Neural progenitor cell (in vitro differentiated cells): ENCODE data around the gene CAPN10.

Experiments
- EZH2 ChIP-seq: fragments of 200-600 bp; sonication (generic); IDR thresholded peaks from 2 replicates; pipeline ENCODE4 v1.6.1; 2017; ENCODE audit warnings: antibody characterized with exemption, mild to moderate bottlenecking, moderate library complexity
- EZH2phosphoT487 ChIP-seq: fragments of 200-600 bp; sonication (generic); IDR thresholded peaks from 2 replicates; pipeline ENCODE4 v1.6.1; 2017; ENCODE audit warnings: antibody characterized with exemption
- TF ChIP-seq, protein P1 (sequence below): fragments of 200-600 bp; sonication (generic); IDR thresholded peaks from 2 replicates; pipeline ENCODE4 v1.5.1; 2017; ENCODE audit warnings: antibody characterized with exemption, mild to moderate bottlenecking

DNA sequence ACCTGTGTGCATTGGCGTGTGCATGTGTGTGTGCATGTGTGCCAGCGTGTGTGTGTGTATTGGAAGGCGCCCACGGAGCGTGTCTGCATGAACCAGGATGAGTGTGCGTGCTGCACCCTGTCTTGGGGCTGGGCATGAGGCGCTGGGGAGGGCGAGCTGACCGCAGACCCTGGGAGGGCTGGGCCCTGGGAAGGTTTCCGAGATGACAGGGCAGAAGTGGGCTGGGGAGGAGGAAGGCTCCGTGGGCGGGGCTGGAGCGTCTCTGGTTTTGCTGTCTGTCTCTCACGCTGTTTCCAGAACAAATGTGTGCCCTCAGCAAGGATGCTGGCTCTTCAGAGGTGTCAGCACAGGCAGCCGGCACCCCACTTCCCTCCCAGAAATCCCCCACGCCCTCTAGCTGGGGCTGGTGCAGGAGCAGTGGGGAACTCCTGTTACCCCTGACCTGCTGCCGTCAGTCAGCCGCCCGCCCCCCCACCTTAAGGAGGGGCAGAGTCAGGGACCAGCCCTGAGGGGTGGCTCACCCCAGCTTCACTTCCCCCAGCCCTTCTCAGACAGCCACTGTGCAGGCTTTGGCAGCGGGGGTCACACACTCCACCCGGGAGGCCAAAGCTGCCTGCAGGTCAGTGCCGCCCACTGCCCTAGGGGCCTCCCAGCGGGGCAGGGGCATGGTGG lies 38.6 kb downstream of the CAPN10 start, which contains the start of gene GPR35:
- TF ChIP-seq, protein P1, sequence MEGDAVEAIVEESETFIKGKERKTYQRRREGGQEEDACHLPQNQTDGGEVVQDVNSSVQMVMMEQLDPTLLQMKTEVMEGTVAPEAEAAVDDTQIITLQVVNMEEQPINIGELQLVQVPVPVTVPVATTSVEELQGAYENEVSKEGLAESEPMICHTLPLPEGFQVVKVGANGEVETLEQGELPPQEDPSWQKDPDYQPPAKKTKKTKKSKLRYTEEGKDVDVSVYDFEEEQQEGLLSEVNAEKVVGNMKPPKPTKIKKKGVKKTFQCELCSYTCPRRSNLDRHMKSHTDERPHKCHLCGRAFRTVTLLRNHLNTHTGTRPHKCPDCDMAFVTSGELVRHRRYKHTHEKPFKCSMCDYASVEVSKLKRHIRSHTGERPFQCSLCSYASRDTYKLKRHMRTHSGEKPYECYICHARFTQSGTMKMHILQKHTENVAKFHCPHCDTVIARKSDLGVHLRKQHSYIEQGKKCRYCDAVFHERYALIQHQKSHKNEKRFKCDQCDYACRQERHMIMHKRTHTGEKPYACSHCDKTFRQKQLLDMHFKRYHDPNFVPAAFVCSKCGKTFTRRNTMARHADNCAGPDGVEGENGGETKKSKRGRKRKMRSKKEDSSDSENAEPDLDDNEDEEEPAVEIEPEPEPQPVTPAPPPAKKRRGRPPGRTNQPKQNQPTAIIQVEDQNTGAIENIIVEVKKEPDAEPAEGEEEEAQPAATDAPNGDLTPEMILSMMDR: no peak
- TF ChIP-seq EZH2phosphoT487: no peak
- TF ChIP-seq EZH2: no peak
